GM12891 (cell line): Measurements from ENCODE around the gene ASTN2.

ENCODE experiments used
- DNase-seq: peaks from one replicate; pipeline ENCODE4 v3.0.0; 2011; ENCODE audit warnings: low spot score; ENCODE audit not compliant: insufficient read length
- FAIRE-seq: peaks from 2 replicates; lab custom pipeline; 2011; peaks lifted over from hg19 to GRCh38; lab: Jason Lieb, UNC
- PAX5 ChIP-seq: IDR thresholded peaks from 2 replicates; pipeline ENCODE4 v1.6.1; 2011; ENCODE audit warnings: low read length, moderate library complexity, mild to moderate bottlenecking; ENCODE audit not compliant: insufficient read depth, severe bottlenecking
- POLR2A ChIP-seq: IDR thresholded peaks from 2 replicates; pipeline ENCODE4 v1.6.1; 2011; ENCODE audit warnings: low read depth, low read length, control low read depth
- POLR2AphosphoS5 ChIP-seq: IDR thresholded peaks from 2 replicates; pipeline ENCODE4 v1.6.1; 2011; ENCODE audit warnings: low read depth, low read length, control low read depth
- POU2F2 ChIP-seq: IDR thresholded peaks from 2 replicates; pipeline ENCODE4 v1.6.1; 2011; ENCODE audit warnings: low read depth, mild to moderate bottlenecking, control low read depth, low read length, moderate library complexity
- SPI1 ChIP-seq: IDR thresholded peaks from 2 replicates; pipeline ENCODE4 v1.6.1; 2011; ENCODE audit warnings: low read depth, low read length, control low read depth
- TAF1 ChIP-seq: IDR thresholded peaks from 2 replicates; pipeline ENCODE4 v1.6.1; 2011; ENCODE audit warnings: low read depth, low read length, control low read depth

ASTN2 gene

DNA sequence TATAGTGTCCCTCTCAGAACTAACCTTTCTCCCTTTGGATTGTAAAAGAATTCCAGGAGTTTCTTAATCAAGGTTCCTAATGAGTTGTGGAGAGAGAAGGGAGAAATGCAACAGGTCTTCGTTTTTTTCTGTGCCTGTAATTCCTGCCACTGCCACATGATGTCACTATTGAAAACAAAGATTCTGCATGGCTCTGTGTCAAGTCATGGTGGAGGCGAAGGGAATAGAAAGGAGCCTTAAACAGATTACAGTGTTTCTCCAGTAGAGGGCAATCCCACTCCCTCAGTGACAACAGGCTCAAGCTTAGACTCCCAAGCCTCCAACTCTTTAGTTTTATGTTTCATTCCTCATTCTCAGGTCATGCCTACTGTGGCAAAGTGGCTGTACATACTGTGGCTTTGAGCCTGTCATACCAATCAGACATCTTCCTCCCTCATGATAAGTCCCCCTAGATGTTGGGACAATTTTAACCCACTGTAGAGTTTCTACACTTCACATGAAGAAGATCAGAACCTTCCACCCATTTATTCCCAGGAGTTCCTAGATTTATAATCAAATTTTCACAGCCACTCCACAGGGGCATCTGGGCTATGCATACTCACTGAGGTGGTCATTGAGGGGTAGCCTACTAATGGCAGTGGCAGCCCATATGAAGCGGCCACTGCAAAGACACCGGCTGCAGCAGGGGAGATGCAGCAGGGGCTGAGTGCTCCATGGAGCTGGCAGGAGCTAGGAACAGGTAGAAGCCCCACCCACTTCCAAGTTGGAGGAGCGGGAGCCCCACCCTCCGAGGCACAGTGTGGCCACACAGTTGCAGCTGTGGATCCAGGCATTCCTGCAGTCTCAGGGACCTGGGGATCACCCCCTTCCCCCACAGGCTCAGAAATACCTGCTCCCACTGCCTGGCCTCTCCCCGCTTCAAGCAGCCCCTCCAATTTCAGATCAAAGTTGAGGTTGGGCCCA lies 825.2 kb downstream of the ASTN2 start:
- TF ChIP-seq POLR2AphosphoS5 (no peak), POU2F2 (no peak), TAF1 (no peak), SPI1 (no peak), POLR2A (no peak), PAX5 (no peak)
- FAIRE-seq (no peak), DNase-seq (peak; percentile 22)

DNA sequence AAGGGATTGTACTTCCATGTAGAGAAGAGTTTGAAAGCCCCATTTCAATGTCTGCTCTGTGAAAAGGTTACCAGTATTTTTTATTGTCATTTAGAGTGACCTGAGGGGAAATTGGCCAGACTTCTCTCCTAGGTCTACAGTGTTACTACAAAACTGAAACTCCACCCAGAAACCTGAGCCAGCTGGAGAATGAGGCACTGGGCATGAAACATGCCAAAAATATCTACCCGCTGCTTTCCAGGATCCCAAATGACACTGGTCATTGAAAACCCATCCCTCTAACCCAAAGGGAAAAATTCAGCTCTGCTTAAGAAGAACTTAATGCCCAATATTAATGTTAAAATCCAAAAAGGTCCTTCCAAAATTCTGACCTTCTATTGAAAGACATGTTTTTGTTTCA lies 826.9 kb downstream of the ASTN2 start:
- no peak for FAIRE-seq
- TF ChIP-seq PAX5 = no peak
- no peak for TF ChIP-seq SPI1
- no peak for TF ChIP-seq POLR2A
- no peak for TF ChIP-seq POLR2AphosphoS5
- no peak for TF ChIP-seq TAF1
- no peak for TF ChIP-seq POU2F2
- DNase-seq = no peak

- no peak for TF ChIP-seq POU2F2
- no peak for TF ChIP-seq PAX5
- no peak for TF ChIP-seq POLR2AphosphoS5
- TF ChIP-seq TAF1 = no peak
- no peak for TF ChIP-seq POLR2A
- TF ChIP-seq SPI1 = no peak
- FAIRE-seq = no peak
- no peak for DNase-seq
Measured at GRCh38 chr9:116585896-116586295, 829.0 kb downstream of the ASTN2 start.

GRCh38 chr9:116585204-116585603 lies 829.7 kb downstream of the ASTN2 start:
- DNase-seq (no peak), FAIRE-seq (no peak)
- TF ChIP-seq POLR2AphosphoS5 = no peak
- no peak for TF ChIP-seq POU2F2

DNA sequence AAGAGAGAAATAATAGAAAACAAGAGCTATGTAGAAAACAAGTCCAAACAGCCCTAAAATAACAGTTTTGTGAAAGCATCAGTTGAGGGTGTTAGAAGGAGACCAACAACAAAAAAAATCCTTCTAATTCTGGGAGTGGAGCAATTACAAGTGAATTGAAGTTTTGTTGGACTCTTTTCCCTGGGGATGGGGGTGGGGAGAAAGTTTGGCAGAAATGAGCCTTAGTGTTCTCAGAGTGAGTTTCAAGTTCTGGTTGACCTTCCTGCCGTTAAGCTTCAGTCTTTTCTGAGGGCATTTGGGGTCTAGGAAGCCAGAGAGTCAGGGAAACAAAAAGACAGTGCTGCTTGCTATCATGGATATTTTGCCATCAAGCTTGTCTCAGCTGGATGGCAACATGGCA lies 834.0 kb downstream of the ASTN2 start:
- DNase-seq (no peak), FAIRE-seq (no peak)
- no peak for TF ChIP-seq TAF1
- no peak for TF ChIP-seq PAX5
- TF ChIP-seq POU2F2 = no peak
- TF ChIP-seq POLR2A = no peak
- no peak for TF ChIP-seq SPI1
- no peak for TF ChIP-seq POLR2AphosphoS5

DNA sequence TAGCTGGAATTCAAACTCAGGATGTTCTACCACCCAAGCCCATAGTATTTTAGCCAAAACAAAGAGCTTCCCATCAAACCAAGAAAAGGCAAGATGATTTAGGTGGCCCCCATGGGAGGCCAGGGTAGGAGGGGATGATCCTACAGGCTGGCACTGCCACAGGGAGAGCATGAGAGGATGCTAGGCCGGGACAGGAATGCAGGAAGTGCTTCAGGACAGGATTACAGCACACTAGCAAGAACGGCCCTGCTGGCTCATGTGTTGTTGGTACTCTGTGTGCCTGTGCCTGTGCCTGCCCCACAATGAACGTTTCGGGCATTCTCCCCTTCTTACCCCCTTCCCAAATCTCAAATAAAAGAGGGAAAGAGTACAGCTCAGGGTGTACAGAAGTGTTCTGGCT lies 838.5 kb downstream of the ASTN2 start:
- DNase-seq (no peak), FAIRE-seq (no peak)
- TF ChIP-seq POLR2AphosphoS5 (no peak), TAF1 (no peak), SPI1 (no peak), POU2F2 (no peak), PAX5 (no peak), POLR2A (no peak)

DNA sequence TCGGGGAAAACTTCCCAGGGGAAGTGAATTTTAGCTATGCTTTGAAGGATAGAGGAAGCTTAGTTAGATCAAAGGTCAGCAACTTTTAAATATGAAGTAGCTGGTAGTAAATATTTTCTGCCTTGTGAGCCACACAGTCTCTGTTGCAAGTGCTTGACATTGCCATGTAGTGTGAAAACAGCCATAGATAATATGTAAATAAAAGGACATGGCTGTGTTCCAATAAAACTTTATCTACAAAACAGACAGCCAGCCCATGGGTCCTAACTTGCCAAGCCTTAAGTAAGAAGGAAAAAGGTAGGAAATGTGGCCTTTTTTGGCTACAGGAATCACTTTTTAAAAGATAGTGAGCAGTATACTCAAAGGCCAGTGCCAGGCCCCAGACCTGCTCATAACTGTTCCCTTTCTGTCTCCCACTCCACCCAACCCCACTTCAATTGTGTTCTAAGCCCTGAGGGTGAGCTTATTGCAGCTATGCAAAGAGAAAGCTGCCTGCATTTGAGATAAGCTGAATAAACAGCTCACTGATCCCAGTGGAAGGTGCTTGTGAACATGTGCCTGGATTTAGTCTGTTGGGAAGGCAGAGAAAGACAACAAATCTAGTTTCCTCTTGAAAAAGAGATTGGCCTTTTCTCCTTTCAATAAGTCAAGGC lies 840.7 kb downstream of the ASTN2 start:
- FAIRE-seq = no peak
- no peak for TF ChIP-seq POLR2A
- no peak for TF ChIP-seq POLR2AphosphoS5
- no peak for TF ChIP-seq TAF1
- TF ChIP-seq PAX5 = no peak
- TF ChIP-seq SPI1 = no peak
- no peak for TF ChIP-seq POU2F2
- DNase-seq = no peak

DNA sequence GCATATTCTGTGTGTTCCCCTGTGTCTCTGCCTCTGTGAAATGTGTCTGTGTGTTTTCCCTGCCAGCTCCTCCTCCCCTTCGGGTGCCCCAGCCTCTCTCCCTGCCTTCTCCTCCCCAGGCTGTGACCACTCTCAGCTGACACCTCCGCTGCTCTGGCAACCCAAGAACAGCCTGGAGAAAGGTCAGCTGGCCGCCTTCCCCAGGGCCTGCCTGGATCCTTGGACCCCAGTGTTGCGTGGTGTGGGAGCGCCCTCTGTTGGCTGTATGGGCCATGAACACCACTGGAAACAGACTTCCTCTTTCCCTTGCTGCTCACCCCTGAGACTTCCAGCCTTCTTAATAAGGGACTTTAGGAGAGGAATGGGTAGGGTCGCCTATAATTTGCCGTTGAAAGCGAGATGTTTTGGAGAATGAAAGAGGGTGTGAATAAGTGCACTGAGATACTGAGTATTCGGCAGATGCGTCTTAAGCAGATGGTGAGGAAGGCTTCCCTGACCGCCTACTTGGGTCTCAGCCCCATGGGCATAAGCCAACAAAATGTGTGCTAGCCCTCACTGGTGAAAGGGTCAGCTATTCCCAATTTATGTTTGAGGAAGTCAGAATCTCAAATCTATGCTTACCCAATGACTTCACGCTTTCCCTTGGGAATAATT lies 842.6 kb downstream of the ASTN2 start:
- TF ChIP-seq SPI1 = peak; percentile 95
- TF ChIP-seq POLR2AphosphoS5 = no peak
- FAIRE-seq (peak; percentile 75), DNase-seq (peak; percentile 47)

DNA sequence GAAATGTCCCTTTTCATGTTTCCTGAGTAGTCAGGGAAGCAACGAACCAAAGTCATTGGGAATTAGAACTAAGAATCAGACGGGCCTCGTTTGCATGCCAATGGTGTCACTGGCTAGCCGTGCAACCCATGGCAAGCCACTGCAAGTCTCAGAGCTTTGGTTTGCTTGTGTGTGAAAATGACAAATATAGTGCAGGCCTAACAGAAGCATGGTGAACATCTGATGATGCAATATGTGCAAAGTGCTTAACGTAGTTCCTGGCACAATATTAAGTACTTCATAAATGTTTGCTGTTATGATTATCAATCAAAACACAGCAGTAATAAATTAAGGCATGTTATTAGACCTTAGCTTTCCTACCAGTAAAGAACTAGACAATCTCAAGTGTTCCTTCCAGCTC lies 845.7 kb downstream of the ASTN2 start:
- no peak for DNase-seq
- no peak for TF ChIP-seq POLR2AphosphoS5
- TF ChIP-seq POLR2A = no peak
- no peak for TF ChIP-seq PAX5
- no peak for TF ChIP-seq TAF1
- TF ChIP-seq SPI1 = no peak
- no peak for TF ChIP-seq POU2F2
- FAIRE-seq = no peak

DNA sequence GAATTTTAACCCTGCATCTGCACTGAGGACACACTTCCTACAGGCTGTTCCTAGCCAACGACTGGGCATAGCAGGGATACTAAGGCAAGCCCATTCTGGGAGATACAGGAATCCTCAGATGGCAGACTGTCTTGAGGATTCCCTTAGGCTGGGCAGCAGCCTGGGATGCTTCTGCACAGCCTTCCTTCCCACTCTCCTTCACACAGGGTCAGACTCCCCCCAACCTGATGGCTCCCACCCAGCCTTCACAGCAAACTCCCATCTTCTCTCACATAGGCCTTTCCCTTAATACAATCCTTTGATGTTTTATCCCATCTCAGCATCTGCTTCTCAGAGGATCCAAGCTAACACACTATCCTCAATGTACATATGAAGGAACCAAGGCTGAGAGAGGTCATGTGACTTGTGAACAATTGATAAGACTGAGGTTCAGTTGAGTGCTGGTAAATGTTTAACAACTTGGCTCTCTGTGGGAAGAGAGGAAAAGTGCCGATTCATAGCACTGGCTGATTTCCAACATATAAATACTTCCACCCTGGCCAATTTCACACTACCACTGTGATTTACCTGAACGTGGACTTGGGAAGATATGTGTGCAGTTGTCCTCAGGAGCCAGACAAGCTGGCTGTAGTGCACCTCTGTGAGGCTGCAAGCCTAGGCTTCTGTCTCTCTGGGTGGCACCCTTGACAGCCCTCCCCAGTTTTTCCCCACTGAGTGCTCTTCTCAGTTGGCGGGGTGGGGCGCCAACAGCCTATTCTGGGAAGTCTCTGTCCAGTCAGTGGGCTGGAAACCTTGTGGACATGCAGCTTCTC lies 848.0 kb downstream of the ASTN2 start:
- no peak for DNase-seq
- TF ChIP-seq TAF1 (no peak), POU2F2 (no peak), SPI1 (no peak), POLR2AphosphoS5 (no peak), POLR2A (no peak), PAX5 (no peak)
- FAIRE-seq = no peak
